HEK293T (cell line): ENCODE data around the gene MBNL3.

Experiments
- CTCF ChIA-PET: fragments of 350-600 bp; formaldehyde crosslinking; extraction: SDS; loops from one replicate; lab custom pipeline; 2021; ENCODE audit warnings: antibody characterized with exemption, inconsistent platforms; lab: Yijun Ruan, JAX
- POLR2A ChIA-PET: fragments of 350-600 bp; formaldehyde crosslinking; extraction: SDS; loops from one replicate; lab custom pipeline; 2020; ENCODE audit warnings: antibody characterized with exemption, inconsistent platforms; lab: Yijun Ruan, JAX
- DNase-seq: peaks from one replicate; pipeline ENCODE4 v3.0.0; 2012; ENCODE audit warnings: mixed read lengths; ENCODE audit errors: extremely low spot score
- ARNT ChIP-seq: fragments of 450-650 bp; IDR thresholded peaks from 2 replicates; pipeline ENCODE4 v1.6.1; 2017; ENCODE audit warnings: mild to moderate bottlenecking
- BHLHE40 ChIP-seq: fragments of 450-650 bp; IDR thresholded peaks from 2 replicates; pipeline ENCODE4 v1.6.1; 2016; ENCODE audit warnings: mild to moderate bottlenecking, moderate library complexity, borderline replicate concordance
- CTBP1 ChIP-seq: fragments of 450-650 bp; IDR thresholded peaks from 2 replicates; pipeline ENCODE4 v1.6.1; 2016; ENCODE audit warnings: borderline replicate concordance
- ELF4 ChIP-seq: fragments of 450-650 bp; IDR thresholded peaks from 2 replicates; pipeline ENCODE4 v1.6.1; 2017; ENCODE audit warnings: antibody characterized with exemption
- FOXA1 ChIP-seq: fragments of 450-650 bp; IDR thresholded peaks from 2 replicates; pipeline ENCODE4 v1.6.1; 2016; ENCODE audit warnings: mild to moderate bottlenecking
- FOXK2 ChIP-seq: fragments of 450-650 bp; IDR thresholded peaks from 2 replicates; pipeline ENCODE4 v1.6.1; 2016; ENCODE audit warnings: mild to moderate bottlenecking
- FOXM1 ChIP-seq: fragments of 450-650 bp; IDR thresholded peaks from 2 replicates; pipeline ENCODE4 v1.6.1; 2017; ENCODE audit warnings: mild to moderate bottlenecking, borderline replicate concordance
- HDGF ChIP-seq: fragments of 450-650 bp; IDR thresholded peaks from 2 replicates; pipeline ENCODE4 v1.6.1; 2017; ENCODE audit warnings: antibody characterized with exemption, borderline replicate concordance
- L3MBTL2 ChIP-seq: fragments of 450-650 bp; conservative IDR thresholded peaks from 2 replicates; pipeline ENCODE4 v1.6.1; 2016; ENCODE audit warnings: mild to moderate bottlenecking
- LEF1 ChIP-seq: fragments of 450-650 bp; IDR thresholded peaks from 2 replicates; pipeline ENCODE4 v1.6.1; 2017; ENCODE audit warnings: mild to moderate bottlenecking, borderline replicate concordance
- NFRKB ChIP-seq: fragments of 450-650 bp; IDR thresholded peaks from 2 replicates; pipeline ENCODE4 v1.6.1; 2016; ENCODE audit warnings: mild to moderate bottlenecking, moderate library complexity
- SP1 ChIP-seq: fragments of 450-650 bp; IDR thresholded peaks from 2 replicates; pipeline ENCODE4 v1.6.1; 2017
- SUZ12 ChIP-seq: fragments of 450-650 bp; IDR thresholded peaks from 2 replicates; pipeline ENCODE4 v1.6.1; 2016; ENCODE audit warnings: mild to moderate bottlenecking
- TARDBP ChIP-seq: fragments of 450-650 bp; IDR thresholded peaks from 2 replicates; pipeline ENCODE4 v1.6.1; 2016
- ZNF384 ChIP-seq: fragments of 450-650 bp; IDR thresholded peaks from 2 replicates; pipeline ENCODE4 v1.6.1; 2016
- TF ChIP-seq, protein P1 (sequence below): fragments of 450-650 bp; IDR thresholded peaks from 2 replicates; pipeline ENCODE4 v1.6.1; 2016

Gene MBNL3

GRCh38 chrX:132483488-132483887, 5.3 kb downstream of the MBNL3 start:
- POLR2A ChIA-PET: no interaction called here
- TF ChIP-seq LEF1 (no peak), SUZ12 (no peak), CTBP1 (no peak), FOXK2 (no peak), NFRKB (no peak), TARDBP (no peak), SP1 (no peak), ARNT (no peak), HDGF (no peak), FOXA1 (no peak), FOXM1 (no peak), L3MBTL2 (no peak), ELF4 (no peak), BHLHE40 (no peak), ZNF384 (no peak)
- TF ChIP-seq, protein P1, sequence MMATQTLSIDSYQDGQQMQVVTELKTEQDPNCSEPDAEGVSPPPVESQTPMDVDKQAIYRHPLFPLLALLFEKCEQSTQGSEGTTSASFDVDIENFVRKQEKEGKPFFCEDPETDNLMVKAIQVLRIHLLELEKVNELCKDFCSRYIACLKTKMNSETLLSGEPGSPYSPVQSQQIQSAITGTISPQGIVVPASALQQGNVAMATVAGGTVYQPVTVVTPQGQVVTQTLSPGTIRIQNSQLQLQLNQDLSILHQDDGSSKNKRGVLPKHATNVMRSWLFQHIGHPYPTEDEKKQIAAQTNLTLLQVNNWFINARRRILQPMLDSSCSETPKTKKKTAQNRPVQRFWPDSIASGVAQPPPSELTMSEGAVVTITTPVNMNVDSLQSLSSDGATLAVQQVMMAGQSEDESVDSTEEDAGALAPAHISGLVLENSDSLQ: no peak
- no peak for DNase-seq
- CTCF ChIA-PET: no interaction called here

DNA sequence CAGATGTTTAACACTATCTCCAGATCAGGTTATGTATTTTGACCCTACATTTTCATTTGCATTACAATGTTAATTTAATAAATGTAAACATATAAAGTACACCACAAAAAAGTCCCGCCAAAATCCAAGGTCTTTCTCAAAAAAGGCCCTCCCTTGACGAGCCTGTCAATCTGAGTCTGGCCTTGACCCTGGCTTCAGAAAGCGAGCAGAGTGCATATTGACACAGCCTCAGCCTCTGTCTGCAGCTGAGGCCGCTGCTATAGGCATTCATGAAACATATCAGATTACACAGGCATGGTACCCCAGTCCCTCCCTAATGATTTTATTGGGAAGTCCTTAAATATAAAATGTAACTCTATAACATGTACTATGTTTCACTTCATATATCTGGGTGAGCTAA, 6.2 kb downstream of the MBNL3 start:
- CTCF ChIA-PET: no interaction called here
- no peak for DNase-seq
- POLR2A ChIA-PET: no interaction called here
- TF ChIP-seq, protein P1: no peak
- TF ChIP-seq CTBP1 (no peak), FOXA1 (no peak), L3MBTL2 (no peak), SUZ12 (no peak), HDGF (no peak), LEF1 (no peak), SP1 (no peak), ELF4 (no peak), FOXK2 (no peak)

- ChIA-PET POLR2A (no interaction called here), CTCF (interaction anchor here (0.9 kb wide), 1 partner anchor 1905 kb away, joined by 3 read pairs; no protein-coding TSS in a partner anchor)
- TF ChIP-seq SP1 (no peak), ZNF384 (no peak), ELF4 (no peak), TARDBP (no peak), HDGF (no peak), CTBP1 (no peak), FOXM1 (no peak), L3MBTL2 (no peak), LEF1 (no peak), FOXA1 (no peak), FOXK2 (no peak), NFRKB (no peak), ARNT (no peak), SUZ12 (no peak), BHLHE40 (no peak)
- TF ChIP-seq, protein P1: no peak
- no peak for DNase-seq
Measured at GRCh38 chrX:132481449-132481848, 7.4 kb downstream of the MBNL3 start.

- no peak for DNase-seq
- ChIA-PET CTCF (interaction anchor here (0.9 kb wide), 1 partner anchor 1904 kb away, joined by 3 read pairs; no protein-coding TSS in a partner anchor), POLR2A (no interaction called here)
- no peak for TF ChIP-seq NFRKB
- TF ChIP-seq, protein P1: peak; percentile 68
- peak; percentile 44; the same call in 1 of the 2 replicates for TF ChIP-seq ZNF384
- no peak for TF ChIP-seq SP1
- TF ChIP-seq L3MBTL2: peak; percentile 59
Measured at GRCh38 chrX:132480581-132481203, 8.1 kb downstream of the MBNL3 start.

DNA sequence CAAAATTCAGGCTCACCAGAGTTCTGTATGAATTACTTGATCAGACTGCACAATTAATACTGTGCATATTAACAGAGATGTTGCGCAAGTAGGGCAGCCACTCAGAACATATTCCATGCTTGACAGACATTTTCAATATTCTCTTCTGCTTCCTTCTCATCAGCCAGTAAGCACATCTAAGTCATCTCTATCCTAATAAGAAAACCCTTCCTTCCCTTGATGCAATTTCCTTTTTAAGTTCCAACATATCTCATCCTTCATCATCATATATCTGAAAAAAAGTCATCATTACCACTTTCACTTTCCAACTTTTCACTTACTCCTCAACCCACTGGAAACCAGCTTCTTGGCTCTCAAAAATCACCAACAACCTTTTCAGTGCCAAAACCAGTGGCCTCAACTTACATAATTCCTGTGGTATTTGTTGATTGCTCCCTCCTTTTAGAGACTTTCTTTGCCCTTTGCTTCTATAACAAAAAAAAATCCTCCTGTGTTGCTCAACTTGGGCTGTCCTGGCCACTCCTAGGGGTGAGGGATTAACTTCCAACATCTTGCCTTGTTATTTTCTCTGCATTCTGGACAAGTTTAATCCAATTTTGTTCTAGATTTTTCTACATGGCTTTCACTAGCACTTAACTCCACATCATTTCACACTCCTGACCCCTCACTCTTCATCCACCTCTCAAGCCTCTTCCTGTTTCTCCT, 14.1 kb downstream of the MBNL3 start:
- no peak for DNase-seq
- ChIA-PET POLR2A (no interaction called here), CTCF (no interaction called here)
- TF ChIP-seq FOXK2 (no peak), BHLHE40 (no peak), ELF4 (no peak), FOXA1 (no peak), NFRKB (no peak), SUZ12 (no peak), HDGF (no peak), ARNT (no peak)

DNA sequence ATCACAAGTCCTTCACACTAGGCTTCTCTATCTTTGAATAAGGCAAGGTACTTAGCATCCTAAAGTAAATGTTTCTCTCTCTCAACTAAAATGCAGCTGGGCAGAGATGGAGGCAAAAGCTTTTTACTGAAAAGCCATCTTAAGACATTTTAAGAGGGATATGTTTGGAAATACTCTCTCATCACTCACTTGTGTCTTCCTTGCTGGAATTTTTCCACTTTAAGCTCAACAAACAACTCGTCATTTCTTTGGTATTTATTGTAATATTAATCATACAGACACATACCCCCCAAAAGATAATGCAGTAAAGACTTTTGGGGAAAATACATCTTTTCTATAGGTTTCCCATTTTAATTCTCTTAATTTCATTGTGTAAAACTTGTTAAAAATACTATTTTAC, 16.4 kb downstream of the MBNL3 start:
- ChIA-PET CTCF (no interaction called here), POLR2A (no interaction called here)
- TF ChIP-seq, protein P1: no peak
- TF ChIP-seq HDGF (no peak), FOXM1 (no peak), ELF4 (no peak), ZNF384 (no peak), TARDBP (no peak), LEF1 (no peak), FOXK2 (no peak), BHLHE40 (no peak), L3MBTL2 (no peak), NFRKB (no peak), CTBP1 (no peak)
- DNase-seq: no peak
